ENCODE data around the gene BRCA1.

DNA sequence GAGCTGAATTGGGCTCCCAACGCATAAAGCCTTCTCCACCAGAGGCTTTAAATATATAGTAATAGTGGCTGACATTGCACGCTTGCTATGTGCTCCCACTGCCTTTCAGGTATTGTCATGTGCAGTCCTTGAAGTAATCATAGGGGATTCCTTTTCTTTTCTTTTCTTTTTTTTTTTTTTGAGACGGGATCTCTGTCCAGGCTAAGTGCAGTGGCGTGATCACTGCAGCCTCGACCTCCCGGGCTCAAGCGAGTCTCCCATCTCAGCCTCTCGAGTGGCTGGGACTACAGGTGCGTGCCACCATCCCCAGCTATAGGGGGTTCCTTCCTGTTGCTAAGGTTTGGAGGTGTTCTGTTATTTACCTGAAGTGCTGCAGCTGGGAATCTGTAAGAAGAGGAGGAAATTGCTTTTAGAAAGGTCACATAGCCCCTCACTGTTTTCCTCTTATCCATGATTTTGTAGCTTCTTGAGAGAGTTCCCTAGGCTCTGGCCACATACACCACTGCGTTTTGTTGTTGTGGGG lies 126.1 kb downstream of the BRCA1 start:
- TF ChIP-seq EP300 (conservative IDR thresholded peaks at IDR 0.05; ENCODE audit: poor library complexity, severe bottlenecking) (no peak), POLR2AphosphoS5 (IDR thresholded peaks at IDR 0.05) (no peak), TAF1 (IDR thresholded peaks at IDR 0.05; ENCODE audit: low read depth) (no peak), RAD21 (conservative IDR thresholded peaks at IDR 0.05) (no peak)
- TF ChIP-seq, protein P1, sequence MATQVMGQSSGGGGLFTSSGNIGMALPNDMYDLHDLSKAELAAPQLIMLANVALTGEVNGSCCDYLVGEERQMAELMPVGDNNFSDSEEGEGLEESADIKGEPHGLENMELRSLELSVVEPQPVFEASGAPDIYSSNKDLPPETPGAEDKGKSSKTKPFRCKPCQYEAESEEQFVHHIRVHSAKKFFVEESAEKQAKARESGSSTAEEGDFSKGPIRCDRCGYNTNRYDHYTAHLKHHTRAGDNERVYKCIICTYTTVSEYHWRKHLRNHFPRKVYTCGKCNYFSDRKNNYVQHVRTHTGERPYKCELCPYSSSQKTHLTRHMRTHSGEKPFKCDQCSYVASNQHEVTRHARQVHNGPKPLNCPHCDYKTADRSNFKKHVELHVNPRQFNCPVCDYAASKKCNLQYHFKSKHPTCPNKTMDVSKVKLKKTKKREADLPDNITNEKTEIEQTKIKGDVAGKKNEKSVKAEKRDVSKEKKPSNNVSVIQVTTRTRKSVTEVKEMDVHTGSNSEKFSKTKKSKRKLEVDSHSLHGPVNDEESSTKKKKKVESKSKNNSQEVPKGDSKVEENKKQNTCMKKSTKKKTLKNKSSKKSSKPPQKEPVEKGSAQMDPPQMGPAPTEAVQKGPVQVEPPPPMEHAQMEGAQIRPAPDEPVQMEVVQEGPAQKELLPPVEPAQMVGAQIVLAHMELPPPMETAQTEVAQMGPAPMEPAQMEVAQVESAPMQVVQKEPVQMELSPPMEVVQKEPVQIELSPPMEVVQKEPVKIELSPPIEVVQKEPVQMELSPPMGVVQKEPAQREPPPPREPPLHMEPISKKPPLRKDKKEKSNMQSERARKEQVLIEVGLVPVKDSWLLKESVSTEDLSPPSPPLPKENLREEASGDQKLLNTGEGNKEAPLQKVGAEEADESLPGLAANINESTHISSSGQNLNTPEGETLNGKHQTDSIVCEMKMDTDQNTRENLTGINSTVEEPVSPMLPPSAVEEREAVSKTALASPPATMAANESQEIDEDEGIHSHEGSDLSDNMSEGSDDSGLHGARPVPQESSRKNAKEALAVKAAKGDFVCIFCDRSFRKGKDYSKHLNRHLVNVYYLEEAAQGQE (IDR thresholded peaks at IDR 0.05; ENCODE audit: borderline replicate concordance) = no peak
- TF ChIP-seq, protein P2, sequence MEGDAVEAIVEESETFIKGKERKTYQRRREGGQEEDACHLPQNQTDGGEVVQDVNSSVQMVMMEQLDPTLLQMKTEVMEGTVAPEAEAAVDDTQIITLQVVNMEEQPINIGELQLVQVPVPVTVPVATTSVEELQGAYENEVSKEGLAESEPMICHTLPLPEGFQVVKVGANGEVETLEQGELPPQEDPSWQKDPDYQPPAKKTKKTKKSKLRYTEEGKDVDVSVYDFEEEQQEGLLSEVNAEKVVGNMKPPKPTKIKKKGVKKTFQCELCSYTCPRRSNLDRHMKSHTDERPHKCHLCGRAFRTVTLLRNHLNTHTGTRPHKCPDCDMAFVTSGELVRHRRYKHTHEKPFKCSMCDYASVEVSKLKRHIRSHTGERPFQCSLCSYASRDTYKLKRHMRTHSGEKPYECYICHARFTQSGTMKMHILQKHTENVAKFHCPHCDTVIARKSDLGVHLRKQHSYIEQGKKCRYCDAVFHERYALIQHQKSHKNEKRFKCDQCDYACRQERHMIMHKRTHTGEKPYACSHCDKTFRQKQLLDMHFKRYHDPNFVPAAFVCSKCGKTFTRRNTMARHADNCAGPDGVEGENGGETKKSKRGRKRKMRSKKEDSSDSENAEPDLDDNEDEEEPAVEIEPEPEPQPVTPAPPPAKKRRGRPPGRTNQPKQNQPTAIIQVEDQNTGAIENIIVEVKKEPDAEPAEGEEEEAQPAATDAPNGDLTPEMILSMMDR (IDR thresholded peaks at IDR 0.05; ENCODE audit: poor library complexity, severe bottlenecking) = no peak

Data from neural cell (in vitro differentiated cells).